HUES48 (cell line): ENCODE results near the gene PLAC8.
"Not testable (repeated sequence)": the region's sequence is repeated elsewhere in the genome, so short reads cannot be mapped to it uniquely, and the experiment has no call there.

ENCODE experiments used
- H3K27ac ChIP-seq: one replicate; pipeline ENCODE4 v1.7.0; 2013; ENCODE audit warnings: low read depth, low read length, inconsistent platforms
- H3K27me3 ChIP-seq: 2 replicates; pipeline ENCODE4 v1.6.1; 2013; ENCODE audit warnings: mild to moderate bottlenecking, low read length; ENCODE audit not compliant: control insufficient read depth, insufficient read depth
- H3K36me3 ChIP-seq: 2 replicates; pipeline ENCODE4 v1.6.1; 2013; ENCODE audit warnings: low read length; ENCODE audit not compliant: control insufficient read depth, insufficient read depth
- H3K4me1 ChIP-seq: 2 replicates; pipeline ENCODE4 v1.6.1; 2013; ENCODE audit warnings: mild to moderate bottlenecking, low read length; ENCODE audit not compliant: control insufficient read depth, insufficient read depth
- H3K4me3 ChIP-seq: 2 replicates; pipeline ENCODE4 v1.5.1; 2013; ENCODE audit warnings: mild to moderate bottlenecking, low read depth, low read length
- H3K9ac ChIP-seq: 2 replicates; pipeline ENCODE4 v1.6.1; 2013; ENCODE audit warnings: mild to moderate bottlenecking, low read depth, low read length, moderate library complexity
- H3K9me3 ChIP-seq: 2 replicates; pipeline ENCODE4 v1.6.1; 2013; ENCODE audit warnings: low read length; ENCODE audit not compliant: control insufficient read depth, insufficient read depth

The PLAC8 gene

GRCh38 chr4:83112678-83113428 lies 1.7 kb downstream of the PLAC8 start:
- Histone ChIP-seq H3K27me3 (peaks cover 10% of the 10 kb centered on the region), H3K27ac (no peak overlapping the region)

GRCh38 chr4:83112231-83112630 lies 2.3 kb downstream of the PLAC8 start:
- Histone ChIP-seq H3K9me3 (no peaks in the 10 kb centered on the region), H3K27ac (no peak overlapping the region), H3K27me3 (peaks cover 10% of the 10 kb centered on the region), H3K36me3 (no peaks in the 10 kb centered on the region), H3K4me1 (peaks cover 22% of the 10 kb centered on the region), H3K4me3 (no peak overlapping the region), H3K9ac (no peak overlapping the region)

More at GRCh38 chr4:83112678-83113428, 1.7 kb downstream of the PLAC8 start:
- peaks cover 22% of the 10 kb centered on the region for H3K4me1 ChIP-seq
- H3K9ac ChIP-seq: no peak overlapping the region
- no peak overlapping the region for H3K4me3 ChIP-seq
- no peaks in the 10 kb centered on the region for H3K9me3 ChIP-seq
- H3K36me3 ChIP-seq: no peaks in the 10 kb centered on the region

DNA sequence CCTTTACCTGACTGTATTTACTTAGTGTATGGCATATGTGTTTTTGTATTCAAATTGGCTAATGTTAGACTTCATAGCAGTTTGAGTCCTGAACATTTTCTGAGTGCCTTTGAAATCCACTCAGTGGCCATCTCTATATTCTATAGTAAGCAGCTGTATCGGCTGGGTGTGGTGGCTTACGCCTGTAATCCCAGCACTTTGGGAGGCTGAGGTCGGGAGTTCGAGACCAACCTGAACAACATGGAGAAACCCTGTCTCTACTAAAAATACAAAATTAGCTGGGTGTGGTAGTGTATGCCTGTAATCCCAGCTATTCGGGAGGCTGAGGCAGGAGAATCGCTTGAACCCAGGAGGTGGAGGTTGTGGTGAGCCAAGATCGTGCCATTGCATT lies 2.8 kb downstream of the PLAC8 start:
- H3K27me3 ChIP-seq, H3K9ac ChIP-seq, H3K4me3 ChIP-seq, H3K27ac ChIP-seq, H3K9me3 ChIP-seq, H3K36me3 ChIP-seq: not testable (repeated sequence)
- peaks cover 22% of the 10 kb centered on the region for H3K4me1 ChIP-seq

DNA sequence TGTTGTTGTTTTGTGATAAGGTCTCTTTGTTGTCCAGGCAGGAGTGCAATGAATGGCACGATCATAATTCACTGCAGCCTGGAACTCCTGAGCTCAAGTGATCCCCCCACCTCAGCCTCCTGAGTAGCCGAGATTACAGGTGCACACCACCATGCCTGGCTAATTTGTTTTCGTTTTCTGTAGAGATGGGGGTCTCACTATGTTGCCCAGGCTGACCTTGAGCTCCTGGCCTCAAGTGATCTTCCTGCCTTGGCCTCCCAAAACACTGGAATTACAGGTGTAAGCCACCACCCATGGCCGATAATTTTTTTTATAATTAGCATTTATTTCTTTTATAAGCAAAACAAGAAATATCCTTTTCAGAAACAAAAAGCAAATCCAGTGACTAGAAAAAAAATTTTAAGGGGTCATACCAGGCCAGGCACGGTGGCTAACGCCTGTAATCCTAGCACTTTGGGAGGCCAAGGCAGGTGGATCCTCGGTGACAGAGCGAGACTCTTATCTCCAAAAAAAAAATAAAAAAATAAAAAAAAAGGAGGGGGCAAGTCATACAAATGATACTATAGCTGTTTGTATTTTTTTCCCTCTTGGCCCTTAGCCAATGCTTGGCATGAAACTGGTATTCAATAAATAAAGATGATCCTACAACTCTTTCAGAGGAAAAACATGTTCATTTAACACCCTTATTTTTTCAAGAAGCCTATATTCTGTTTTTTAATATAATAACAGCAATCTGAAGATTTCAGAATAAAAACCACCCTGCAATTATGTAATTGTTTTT lies 3.4 kb downstream of the PLAC8 start:
- Histone ChIP-seq H3K4me1 (peaks cover 21% of the 10 kb centered on the region), H3K4me3 (no peak overlapping the region), H3K27ac (no peak overlapping the region), H3K9ac (no peak overlapping the region), H3K36me3 (no peaks in the 10 kb centered on the region), H3K27me3 (peaks cover 10% of the 10 kb centered on the region), H3K9me3 (no peaks in the 10 kb centered on the region)

DNA sequence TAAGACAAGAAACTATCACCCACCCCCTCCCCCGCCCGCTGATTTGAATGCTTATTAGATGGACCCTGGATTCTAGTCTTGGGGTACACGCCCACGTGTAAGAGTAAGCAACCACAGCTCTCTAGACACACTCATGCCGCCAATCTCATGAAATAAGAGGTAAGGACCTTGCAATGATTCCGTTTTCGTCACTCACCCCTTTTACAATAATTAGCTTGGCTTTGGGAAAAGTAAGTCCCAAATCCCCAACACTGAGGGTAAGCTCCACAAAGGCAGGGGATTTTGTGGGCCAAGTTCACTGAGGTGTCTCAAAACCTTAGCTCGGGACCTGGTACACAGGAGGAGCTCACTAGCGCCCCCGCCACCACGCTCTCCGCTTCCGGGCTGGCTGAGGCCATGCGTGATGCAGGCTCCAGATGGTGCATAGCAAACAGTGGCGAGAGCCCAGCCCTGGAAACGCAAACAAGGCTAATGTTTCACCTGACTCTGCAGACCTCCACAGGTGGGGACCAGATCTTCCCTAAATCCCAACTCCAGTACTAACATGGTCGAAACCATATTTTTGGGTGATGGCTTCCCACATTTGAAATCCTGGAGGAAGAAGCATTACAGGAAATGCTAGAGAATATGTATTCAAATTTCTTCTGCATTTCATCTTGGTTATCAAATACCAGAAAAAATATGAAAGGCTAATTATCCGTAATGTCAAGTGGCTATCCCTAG lies 4.1 kb downstream of the PLAC8 start:
- Histone ChIP-seq H3K36me3 (no peaks in the 10 kb centered on the region), H3K9me3 (no peaks in the 10 kb centered on the region), H3K27ac (peak overlapping the region; percentile 53), H3K4me3 (peak overlapping the region; percentile 60), H3K4me1 (peaks cover 15% of the 10 kb centered on the region), H3K27me3 (peaks cover 10% of the 10 kb centered on the region), H3K9ac (peak overlapping the region; percentile 64; the same call in 1 of the 2 replicates)

GRCh38 chr4:83109480-83110222 lies 4.9 kb downstream of the PLAC8 start:
- Histone ChIP-seq H3K4me3 (peak overlapping the region; percentile 60), H3K9me3 (no peaks in the 10 kb centered on the region), H3K4me1 (peaks cover 8% of the 10 kb centered on the region), H3K27ac (peak overlapping the region; percentile 53), H3K36me3 (no peaks in the 10 kb centered on the region), H3K27me3 (peaks cover 10% of the 10 kb centered on the region), H3K9ac (peak overlapping the region; percentile 64)

GRCh38 chr4:83108101-83108861 lies 6.2 kb downstream of the PLAC8 start:
- H3K27ac ChIP-seq: no peak overlapping the region
- no peak overlapping the region for H3K9ac ChIP-seq
- peaks cover 10% of the 10 kb centered on the region for H3K27me3 ChIP-seq
- H3K4me1 ChIP-seq: peaks cover 7% of the 10 kb centered on the region; the same call in 1 of the 2 replicates
- H3K36me3 ChIP-seq: no peaks in the 10 kb centered on the region
- H3K9me3 ChIP-seq: no peaks in the 10 kb centered on the region
- no peak overlapping the region for H3K4me3 ChIP-seq

DNA sequence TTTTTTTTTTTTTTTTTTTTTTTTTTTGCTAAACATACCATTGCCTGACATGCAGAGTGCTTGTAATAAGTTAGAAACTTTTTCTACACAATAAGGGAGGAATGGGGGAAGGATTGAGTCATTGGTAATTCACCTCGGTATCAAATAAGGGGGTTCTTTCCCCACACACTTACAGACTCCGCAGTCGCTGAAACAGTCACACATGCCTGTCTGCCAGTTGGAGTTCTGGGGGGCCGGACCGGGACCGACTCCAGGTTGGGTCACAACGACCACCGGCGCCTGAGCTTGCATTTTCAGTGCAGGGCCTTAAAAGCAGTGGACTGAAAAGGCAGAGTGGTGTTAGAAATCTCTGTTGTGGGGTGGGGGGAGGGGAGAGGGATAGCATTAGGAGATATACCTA lies 6.9 kb downstream of the PLAC8 start:
- Histone ChIP-seq H3K9me3 (no peaks in the 10 kb centered on the region), H3K4me3 (no peak overlapping the region), H3K36me3 (no peaks in the 10 kb centered on the region), H3K27ac (no peak overlapping the region), H3K9ac (no peak overlapping the region), H3K4me1 (peaks cover 7% of the 10 kb centered on the region; the same call in 1 of the 2 replicates), H3K27me3 (peaks cover 10% of the 10 kb centered on the region)

- Histone ChIP-seq H3K27me3 (peaks cover 10% of the 10 kb centered on the region), H3K36me3 (no peaks in the 10 kb centered on the region), H3K4me1 (0 out of 2 replicates have a peak, but pooled peaks cover 3% of the 10 kb centered on the region), H3K9me3 (no peaks in the 10 kb centered on the region), H3K9ac (no peak overlapping the region), H3K27ac (no peak overlapping the region), H3K4me3 (no peak overlapping the region)
These were observed 9.5 kb downstream of the PLAC8 start for GRCh38 chr4:83104991-83105390.

DNA sequence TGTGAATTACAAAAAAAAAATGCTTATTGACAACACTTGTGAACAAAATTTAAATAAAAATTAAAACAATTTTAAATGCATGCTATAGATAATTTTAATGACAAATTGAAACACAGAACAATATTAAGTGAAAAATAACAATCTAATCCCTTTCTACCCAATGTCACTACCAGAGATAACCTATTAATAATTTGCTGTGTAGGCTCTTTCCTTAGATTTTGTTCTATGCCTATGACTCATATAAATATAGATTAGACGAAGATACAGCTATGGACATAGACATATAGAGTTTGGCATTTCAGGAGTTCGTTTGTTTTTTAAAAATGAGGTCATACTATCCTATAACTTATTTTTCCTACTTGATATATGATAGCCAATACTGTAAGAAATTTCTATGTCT lies 18.1 kb downstream of the PLAC8 start:
- Histone ChIP-seq H3K36me3 (no peaks in the 10 kb centered on the region), H3K27ac (no peak overlapping the region), H3K9ac (no peak overlapping the region), H3K27me3 (no peaks in the 10 kb centered on the region), H3K9me3 (no peaks in the 10 kb centered on the region), H3K4me3 (no peak overlapping the region), H3K4me1 (no peaks in the 10 kb centered on the region)
